ENCODE data around the gene CBR1. TPM values are rescaled to one million over a fixed set of nuclear protein-coding genes. Genes with fewer than 3 reads are reported as not detected.

The CBR1 gene
- total RNA-seq, 1 donor from 2014 or later, result 20.1 TPM

DNA sequence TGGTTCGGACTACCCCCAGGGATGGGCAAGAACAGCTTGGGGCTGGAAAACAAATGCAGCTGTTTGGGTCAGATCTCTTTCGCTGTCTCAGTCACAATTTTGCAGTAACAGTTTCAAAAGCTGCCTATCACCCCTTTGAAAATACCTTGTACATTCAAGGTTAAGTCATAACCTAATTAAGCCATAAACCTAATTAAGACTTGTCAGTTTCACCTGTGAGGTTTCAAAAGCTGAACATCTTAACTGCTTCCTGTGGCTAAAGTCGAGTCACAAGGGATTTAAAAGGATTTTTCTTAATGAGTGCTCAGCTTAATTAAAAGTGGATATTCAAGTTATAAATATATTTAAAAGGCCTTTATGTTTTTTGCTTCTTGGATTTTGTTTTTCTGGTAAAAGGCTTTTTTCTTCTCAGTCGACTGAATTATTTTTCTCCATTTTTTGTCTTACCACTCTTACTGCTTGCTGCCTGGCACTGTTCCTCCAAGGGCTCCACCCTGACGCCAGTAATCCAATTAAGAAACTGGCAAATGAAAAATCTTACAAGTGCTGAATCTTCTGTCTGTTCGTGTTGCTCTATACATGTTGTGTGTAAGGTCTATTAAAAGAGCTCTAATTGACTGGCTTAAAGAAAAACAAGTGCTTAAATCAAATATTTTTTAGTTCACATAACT is 31.3 kb downstream of the CBR1 start:
- DNase-seq (ENCODE audit: extremely low spot score, unreplicated experiment), result no peak
- TF ChIP-seq, protein P1, sequence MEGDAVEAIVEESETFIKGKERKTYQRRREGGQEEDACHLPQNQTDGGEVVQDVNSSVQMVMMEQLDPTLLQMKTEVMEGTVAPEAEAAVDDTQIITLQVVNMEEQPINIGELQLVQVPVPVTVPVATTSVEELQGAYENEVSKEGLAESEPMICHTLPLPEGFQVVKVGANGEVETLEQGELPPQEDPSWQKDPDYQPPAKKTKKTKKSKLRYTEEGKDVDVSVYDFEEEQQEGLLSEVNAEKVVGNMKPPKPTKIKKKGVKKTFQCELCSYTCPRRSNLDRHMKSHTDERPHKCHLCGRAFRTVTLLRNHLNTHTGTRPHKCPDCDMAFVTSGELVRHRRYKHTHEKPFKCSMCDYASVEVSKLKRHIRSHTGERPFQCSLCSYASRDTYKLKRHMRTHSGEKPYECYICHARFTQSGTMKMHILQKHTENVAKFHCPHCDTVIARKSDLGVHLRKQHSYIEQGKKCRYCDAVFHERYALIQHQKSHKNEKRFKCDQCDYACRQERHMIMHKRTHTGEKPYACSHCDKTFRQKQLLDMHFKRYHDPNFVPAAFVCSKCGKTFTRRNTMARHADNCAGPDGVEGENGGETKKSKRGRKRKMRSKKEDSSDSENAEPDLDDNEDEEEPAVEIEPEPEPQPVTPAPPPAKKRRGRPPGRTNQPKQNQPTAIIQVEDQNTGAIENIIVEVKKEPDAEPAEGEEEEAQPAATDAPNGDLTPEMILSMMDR (conservative IDR thresholded peaks at IDR 0.05), result no peak
- peaks cover 4% of the 10 kb centered on the region for H3K36me3 Mint-ChIP-seq
- peaks cover 15% of the 10 kb centered on the region for H3K9me3 Mint-ChIP-seq
- H3K4me3 Mint-ChIP-seq, result no peak overlapping the region
- H3K27me3 Mint-ChIP-seq, result peaks cover 30% of the 10 kb centered on the region
- H3K27ac Mint-ChIP-seq, result no peak overlapping the region
- peaks cover 7% of the 10 kb centered on the region for H3K4me1 Mint-ChIP-seq (ENCODE audit: unreplicated experiment)

DNA sequence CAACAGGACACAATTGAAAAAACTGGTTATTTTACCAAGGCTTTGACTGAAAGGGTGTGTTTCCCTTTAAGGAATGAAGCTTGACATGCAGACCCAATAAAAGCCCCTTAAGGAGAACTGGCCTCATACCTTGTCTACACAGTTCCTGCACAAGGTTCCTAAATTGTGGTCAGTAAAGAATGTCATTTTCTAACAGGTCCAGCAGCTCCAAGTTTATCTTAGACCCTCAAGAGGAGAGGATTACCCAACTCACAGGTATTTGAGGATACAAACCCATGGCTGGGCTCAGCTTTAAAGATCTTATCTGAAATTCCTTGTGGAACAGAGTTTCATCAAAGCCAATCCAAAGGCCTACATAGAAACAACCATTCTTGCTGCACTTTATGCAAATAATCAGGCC is 33.6 kb downstream of the CBR1 start:
- TF ChIP-seq, protein P1 (conservative IDR thresholded peaks at IDR 0.05), result no peak
- Mint-ChIP-seq H3K27ac (peak overlapping the region; percentile 53), H3K9me3 (peaks cover 15% of the 10 kb centered on the region), H3K27me3 (peaks cover 40% of the 10 kb centered on the region), H3K4me1 (ENCODE audit: unreplicated experiment) (peaks cover 7% of the 10 kb centered on the region), H3K4me3 (peak overlapping the region; percentile 26), H3K36me3 (peaks cover 4% of the 10 kb centered on the region)
- no peak for DNase-seq (ENCODE audit: extremely low spot score, unreplicated experiment)

DNA sequence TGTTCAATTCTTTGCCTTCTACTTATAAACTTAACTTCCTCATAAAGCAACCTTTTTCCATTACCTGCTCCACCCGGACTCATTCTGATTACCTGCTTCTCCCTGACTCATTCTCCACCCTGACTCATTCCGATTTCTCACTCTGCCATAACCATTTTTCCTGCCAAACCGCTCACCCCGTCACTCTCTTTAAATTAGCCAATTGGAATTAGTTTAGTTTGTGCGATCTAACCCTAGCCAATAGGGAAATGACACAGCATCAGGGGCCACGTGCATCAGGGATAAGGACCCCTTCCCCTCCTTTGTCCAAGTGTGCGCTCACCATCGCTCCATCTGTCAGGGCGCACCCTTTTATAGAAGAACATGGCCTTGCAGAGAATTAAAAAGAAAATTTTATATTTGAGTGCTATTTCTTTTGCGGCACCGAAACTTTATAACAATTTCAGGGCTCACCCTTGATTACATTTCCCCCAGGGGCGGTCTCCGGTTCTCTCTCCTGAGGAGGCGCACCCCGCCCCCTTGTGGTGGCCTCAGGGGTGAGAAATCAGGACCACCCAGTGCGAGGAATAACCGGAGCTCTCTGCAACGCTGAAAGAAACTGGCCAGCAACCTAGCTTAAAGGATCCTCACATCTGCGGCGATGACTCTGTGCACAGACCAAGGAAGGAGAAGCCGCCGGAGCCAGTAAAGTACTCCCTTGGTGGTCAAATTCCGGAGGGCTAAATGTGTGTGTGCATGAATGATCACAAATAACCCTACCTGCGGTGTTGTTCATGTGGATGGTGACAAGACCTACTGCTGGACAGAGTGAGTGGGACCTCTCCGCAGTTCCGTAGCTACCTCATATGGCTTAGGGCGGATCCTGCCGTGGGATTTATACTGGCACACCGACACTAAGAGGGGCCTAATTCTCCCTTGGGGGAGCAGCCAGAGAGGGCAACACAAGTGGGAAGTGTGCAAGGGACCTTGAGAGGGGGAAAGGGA is 34.8 kb downstream of the CBR1 start:
- Mint-ChIP-seq H3K27me3 (peaks cover 40% of the 10 kb centered on the region), H3K9me3 (peaks cover 15% of the 10 kb centered on the region), H3K36me3 (peaks cover 4% of the 10 kb centered on the region), H3K27ac (no peak overlapping the region), H3K4me1 (ENCODE audit: unreplicated experiment) (peaks cover 7% of the 10 kb centered on the region), H3K4me3 (peak overlapping the region; percentile 23)
- TF ChIP-seq, protein P1 (conservative IDR thresholded peaks at IDR 0.05), result peak; percentile 75
- DNase-seq (ENCODE audit: extremely low spot score, unreplicated experiment), result no peak

DNA sequence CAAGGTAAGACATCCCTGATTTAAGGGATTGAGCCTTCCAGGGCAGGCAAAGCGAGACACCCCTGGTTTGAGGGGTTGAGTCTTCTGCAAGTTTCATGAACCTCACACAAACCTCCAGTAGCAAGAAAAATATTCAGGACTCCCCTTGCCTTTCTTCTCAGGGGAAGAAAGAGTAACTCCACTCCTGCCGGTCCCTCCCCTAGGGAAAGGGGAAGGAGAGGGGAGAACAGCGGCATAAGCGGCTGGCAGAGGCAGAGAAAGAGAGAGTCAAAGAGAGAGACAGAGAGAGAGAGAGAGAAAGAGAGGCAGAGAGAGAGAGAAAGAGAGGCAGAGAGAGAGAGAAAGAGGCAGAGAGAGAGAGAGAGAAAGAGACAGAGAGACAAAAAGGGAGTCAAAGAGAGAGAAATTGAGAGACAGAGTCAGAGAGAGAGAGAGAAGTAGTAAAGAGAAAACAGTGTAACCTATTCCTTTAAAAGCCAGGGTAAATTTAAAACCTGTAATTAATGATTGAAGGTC is 35.6 kb downstream of the CBR1 start:
- Mint-ChIP-seq H3K27me3 (peaks cover 37% of the 10 kb centered on the region), H3K9me3 (peaks cover 15% of the 10 kb centered on the region), H3K4me3 (no peak overlapping the region), H3K27ac (no peak overlapping the region), H3K4me1 (ENCODE audit: unreplicated experiment) (peaks cover 7% of the 10 kb centered on the region), H3K36me3 (peaks cover 4% of the 10 kb centered on the region)
- no peak for DNase-seq (ENCODE audit: extremely low spot score, unreplicated experiment)
- TF ChIP-seq, protein P1 (conservative IDR thresholded peaks at IDR 0.05), result no peak

DNA sequence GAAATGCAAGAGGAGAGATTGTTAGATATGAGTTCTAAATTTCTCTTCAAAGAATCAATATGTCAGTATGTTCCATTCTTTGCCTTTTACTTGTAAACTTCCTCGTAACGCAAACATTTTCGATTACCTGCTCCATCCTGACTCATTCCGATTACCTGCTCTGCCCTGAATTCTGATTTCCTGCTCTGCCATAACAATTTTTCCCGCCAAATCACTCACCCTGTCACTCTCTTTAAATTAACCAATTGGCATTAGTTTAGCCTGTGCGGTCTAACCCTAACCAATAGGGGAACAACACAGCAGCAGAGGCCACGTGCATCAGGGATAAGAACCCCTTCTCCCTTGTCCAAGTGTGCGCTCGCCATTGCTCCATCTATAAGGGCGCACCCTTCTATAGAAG is 40.0 kb downstream of the CBR1 start:
- Mint-ChIP-seq H3K4me3 (no peak overlapping the region), H3K27me3 (peaks cover 25% of the 10 kb centered on the region), H3K27ac (no peak overlapping the region), H3K9me3 (no peaks in the 10 kb centered on the region), H3K4me1 (ENCODE audit: unreplicated experiment) (peaks cover 16% of the 10 kb centered on the region), H3K36me3 (no peaks in the 10 kb centered on the region)
- no peak for DNase-seq (ENCODE audit: extremely low spot score, unreplicated experiment)
- TF ChIP-seq, protein P1 (conservative IDR thresholded peaks at IDR 0.05), result no peak
